Activated CD8-positive, alpha-beta memory T cell treated with anti-CD3 and anti-CD28 coated beads for 4 hours (primary cell): ENCODE measurements around the gene VAT1L.
"Not testable (repeated sequence)": the region's sequence is repeated elsewhere in the genome, so short reads cannot be mapped to it uniquely, and the experiment has no call there.

Experiments used
- DNase-seq, 2 donors: peaks; one replicate each; pipeline ENCODE4 v3.0.0-alpha.2; 2020; ENCODE audit warnings: low read depth in 2 of 2

VAT1L gene

GRCh38 chr16:77951788-77952187 lies 163.4 kb downstream of the VAT1L start:
- no peak for DNase-seq

- no peak for DNase-seq
Measured at GRCh38 chr16:77955127-77955526, 166.8 kb downstream of the VAT1L start.

- no peak for DNase-seq
Measured at GRCh38 chr16:77956231-77956630, 167.9 kb downstream of the VAT1L start.

- DNase-seq: no peak
Measured at GRCh38 chr16:77960766-77961165, 172.4 kb downstream of the VAT1L start.

GRCh38 chr16:77961814-77962213 lies 173.4 kb downstream of the VAT1L start:
- no peak for DNase-seq

GRCh38 chr16:77962689-77963088 lies 174.3 kb downstream of the VAT1L start:
- no peak for DNase-seq

GRCh38 chr16:77963185-77964044 lies 175.1 kb downstream of the VAT1L start:
- no peak for DNase-seq

- no peak for DNase-seq
Measured at GRCh38 chr16:77965346-77965745, 177.0 kb downstream of the VAT1L start.

GRCh38 chr16:77967054-77967904 lies 178.9 kb downstream of the VAT1L start:
- DNase-seq: no peak

- no peak for DNase-seq
Measured at GRCh38 chr16:77969861-77970260, 181.5 kb downstream of the VAT1L start.

GRCh38 chr16:77970371-77970770 lies 182.0 kb downstream of the VAT1L start:
- DNase-seq: no peak

- DNase-seq: peak; percentile 39 to 44
Measured at GRCh38 chr16:77971306-77972061, 183.1 kb downstream of the VAT1L start.

- no peak for DNase-seq
Measured at GRCh38 chr16:77972062-77972392, 183.7 kb downstream of the VAT1L start.

GRCh38 chr16:77974883-77975282 lies 186.5 kb downstream of the VAT1L start:
- no peak for DNase-seq

- DNase-seq: no peak
Measured at GRCh38 chr16:77975942-77976341, 187.6 kb downstream of the VAT1L start.

GRCh38 chr16:77977339-77977738 lies 189.0 kb downstream of the VAT1L start:
- DNase-seq: no peak

- DNase-seq: no peak
Measured at GRCh38 chr16:77985111-77985510, 196.7 kb downstream of the VAT1L start.

GRCh38 chr16:77986011-77986740 lies 197.8 kb downstream of the VAT1L start:
- DNase-seq: no peak

- DNase-seq: no peak
Measured at GRCh38 chr16:77987810-77988209, 199.4 kb downstream of the VAT1L start.

- DNase-seq: no peak
Measured at GRCh38 chr16:77989846-77990245, 201.5 kb downstream of the VAT1L start.

GRCh38 chr16:77991701-77992100 lies 203.3 kb downstream of the VAT1L start:
- DNase-seq: no peak

- DNase-seq: not testable (repeated sequence)
Measured at GRCh38 chr16:77992381-77992780, 204.0 kb downstream of the VAT1L start.
